ENCODE measurements around the gene ALDH1A2.

Gene ALDH1A2

GRCh38 chr15:57911247-57911646, 154.3 kb downstream of the ALDH1A2 start:
- no peak overlapping the region for H3K4me3 ChIP-seq (replicated peaks; ENCODE audit: low read depth, low read length)
- TF ChIP-seq CTCF (IDR thresholded peaks at IDR 0.05; ENCODE audit: low read length, missing control alignments): no peak
- DNase-seq (ENCODE audit: low read depth): peak; percentile 17

- H3K4me3 ChIP-seq (replicated peaks; ENCODE audit: low read depth, low read length): no peak overlapping the region
- DNase-seq (ENCODE audit: low read depth): no peak
Measured at GRCh38 chr15:57910672-57911071, 154.8 kb downstream of the ALDH1A2 start.

GRCh38 chr15:57909388-57909787, 156.1 kb downstream of the ALDH1A2 start:
- no peak for TF ChIP-seq CTCF (IDR thresholded peaks at IDR 0.05; ENCODE audit: low read length, missing control alignments)
- no peak for DNase-seq (ENCODE audit: low read depth)

More at GRCh38 chr15:57910672-57911071, 154.8 kb downstream of the ALDH1A2 start:
- TF ChIP-seq CTCF (IDR thresholded peaks at IDR 0.05; ENCODE audit: low read length, missing control alignments): no peak

GRCh38 chr15:57903626-57904025, 161.9 kb downstream of the ALDH1A2 start:
- peak; percentile 33 for DNase-seq (ENCODE audit: low read depth)
- H3K4me3 ChIP-seq (replicated peaks; ENCODE audit: low read depth, low read length): no peak overlapping the region
- no peak for TF ChIP-seq CTCF (IDR thresholded peaks at IDR 0.05; ENCODE audit: low read length, missing control alignments)

More at GRCh38 chr15:57909388-57909787, 156.1 kb downstream of the ALDH1A2 start:
- no peak overlapping the region for H3K4me3 ChIP-seq (replicated peaks; ENCODE audit: low read depth, low read length)
